ENCODE results near the gene C17orf100.
A peak's percentile ranks its signal among the peaks of the same experiment; 100 is the strongest.

Gene C17orf100

DNA sequence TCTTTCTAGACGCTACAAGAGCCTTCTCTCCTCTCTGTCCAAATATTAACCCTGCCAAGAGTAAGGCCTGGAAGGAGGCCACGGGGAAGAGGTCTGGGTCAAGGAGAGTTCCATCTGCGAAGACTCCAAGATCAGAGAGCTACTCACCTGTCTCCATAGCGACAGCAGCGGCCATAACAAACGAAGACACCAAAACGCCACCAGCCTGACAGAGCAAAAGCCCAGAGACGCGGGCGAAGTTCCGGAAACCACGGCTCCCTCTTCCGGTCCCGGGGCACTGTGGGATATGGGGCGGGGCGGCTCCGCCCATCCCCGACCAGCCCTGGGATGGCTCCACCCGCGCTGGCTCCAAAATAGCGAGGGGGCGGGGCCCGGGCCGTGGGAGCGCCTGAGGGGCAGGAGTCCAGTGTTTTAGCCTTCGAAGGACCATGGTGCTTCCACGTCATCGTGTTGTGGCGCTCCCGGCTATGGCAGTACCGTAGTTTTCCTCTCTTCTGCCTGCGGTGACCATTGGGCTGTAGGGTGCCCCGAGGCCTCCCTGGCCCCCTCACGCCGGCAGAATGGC is at the start of gene C17orf100, which contains the start of gene MED31:
C17orf100 (plus strand) TSS at position 409 of the 565 bp plus-strand sequence; CDS start at position 561, 152 bp downstream.
MED31 (minus strand) TSS at position 252 of the 565 bp plus-strand sequence; CDS start at position 175, 77 bp downstream.
- peak; percentile 78 to 94 for DNase-seq

DNA sequence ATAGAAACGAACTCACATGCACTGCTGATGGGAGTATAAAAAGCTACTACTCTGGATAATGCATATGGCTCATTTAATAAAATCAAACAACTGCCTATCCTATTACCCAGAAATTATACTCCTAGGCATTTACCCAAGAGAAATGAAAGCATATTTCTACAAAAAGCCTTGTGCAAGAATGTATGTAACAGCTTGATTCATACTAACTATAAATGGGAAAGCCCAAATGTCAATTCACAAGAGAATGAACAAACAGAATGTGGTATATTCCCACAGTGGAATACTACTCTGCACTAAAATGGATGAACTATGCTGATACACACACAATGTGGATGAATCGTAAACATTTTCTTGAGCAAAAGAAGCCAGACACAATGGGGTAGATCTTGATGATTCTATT is 49.4 kb upstream of the C17orf100 start:
- DNase-seq: no peak

DNA sequence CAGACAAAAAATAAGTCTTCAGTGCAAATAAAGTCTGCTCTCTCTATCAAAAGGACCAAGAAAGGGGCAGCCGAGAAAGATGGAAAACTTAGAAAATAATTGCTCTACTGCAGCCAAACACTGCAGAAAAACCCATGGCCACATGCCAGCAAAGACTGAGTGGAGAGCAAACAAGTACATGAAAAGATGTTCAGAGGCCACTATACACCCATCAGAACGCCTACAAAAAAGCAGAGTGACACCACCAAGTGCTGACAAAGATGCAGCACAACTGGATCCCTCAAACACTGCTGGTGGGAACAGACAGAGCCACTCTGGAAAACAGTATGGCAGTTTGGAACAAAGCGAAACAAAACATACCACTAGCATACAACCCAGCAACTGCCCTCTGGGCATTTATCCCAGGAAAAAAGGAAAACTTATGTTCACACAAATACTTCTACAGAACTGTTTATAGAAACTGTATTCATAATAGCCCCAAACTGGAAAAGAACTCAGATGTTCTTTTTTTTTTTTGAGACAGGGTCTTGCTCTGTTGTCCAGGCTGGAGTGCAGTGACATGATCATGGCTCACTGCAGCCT is 47.7 kb upstream of the C17orf100 start:
- no peak for DNase-seq

DNA sequence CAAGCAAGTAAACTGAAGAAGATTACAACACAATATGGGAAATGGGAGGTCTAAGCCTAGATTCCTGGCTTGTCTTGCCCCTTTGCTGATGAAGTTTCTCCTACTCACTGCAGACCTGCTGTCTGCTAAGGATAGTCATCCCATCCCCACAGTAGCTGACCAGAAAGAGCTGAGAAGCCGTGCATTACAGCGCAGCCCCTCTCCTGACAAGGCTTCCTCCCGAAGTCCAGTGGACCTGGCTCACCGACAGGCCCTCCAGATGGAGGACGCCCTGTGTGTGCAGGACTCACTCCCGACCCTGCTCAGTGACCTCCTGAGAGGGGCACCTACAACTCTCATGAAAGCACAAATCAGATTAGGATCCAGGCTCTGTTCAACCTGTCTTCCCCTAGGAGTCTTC is 46.4 kb upstream of the C17orf100 start:
- no peak for DNase-seq

GRCh38 chr17:6608321-6608720 is 43.2 kb upstream of the C17orf100 start:
- DNase-seq: no peak

DNA sequence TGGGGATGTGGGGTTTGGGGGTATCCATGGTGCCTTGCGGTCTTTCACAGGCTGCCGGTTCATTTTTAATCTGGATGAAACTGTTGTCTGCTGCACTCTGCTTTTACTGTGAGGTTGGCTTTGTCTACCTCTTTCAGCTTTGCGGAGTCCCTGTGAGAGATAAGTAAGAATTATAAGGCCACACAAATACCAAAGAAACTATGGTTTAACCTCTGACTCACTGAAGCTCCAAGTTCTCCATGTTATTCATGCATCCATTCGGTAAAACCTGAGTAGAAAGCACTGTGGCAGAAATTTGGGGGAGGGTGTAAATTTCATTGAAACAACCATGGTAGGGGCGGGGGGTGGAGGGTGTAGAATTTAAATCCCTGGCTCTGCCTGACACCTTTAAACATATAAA is 41.6 kb upstream of the C17orf100 start:
- no peak for DNase-seq

- no peak for DNase-seq
Measured at GRCh38 chr17:6611231-6611630, 40.3 kb upstream of the C17orf100 start.

- DNase-seq: no peak
Measured at GRCh38 chr17:6623941-6624340, 27.6 kb upstream of the C17orf100 start.

GRCh38 chr17:6626616-6627015 is 24.9 kb upstream of the C17orf100 start:
- no peak for DNase-seq

- DNase-seq: no peak
Measured at GRCh38 chr17:6627019-6627418, 24.5 kb upstream of the C17orf100 start.

DNA sequence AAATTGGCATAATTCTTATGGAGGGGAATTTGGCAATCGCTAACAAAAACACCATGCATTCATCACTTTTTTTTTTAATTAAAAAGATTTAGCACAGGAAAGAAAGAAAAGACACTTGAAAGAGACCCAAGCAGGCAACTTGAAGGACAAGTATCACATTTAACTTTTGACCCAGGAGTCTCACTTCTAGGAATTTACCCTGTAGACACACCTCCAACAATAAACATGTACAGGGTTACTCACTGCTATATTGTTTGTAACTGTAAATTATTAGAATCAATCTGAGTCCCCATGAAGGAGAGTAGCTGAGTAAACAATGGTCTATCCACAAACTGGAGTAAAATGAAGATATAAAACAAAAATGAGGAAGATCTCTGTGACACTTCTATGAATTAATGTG is 21.2 kb upstream of the C17orf100 start:
- no peak for DNase-seq

DNA sequence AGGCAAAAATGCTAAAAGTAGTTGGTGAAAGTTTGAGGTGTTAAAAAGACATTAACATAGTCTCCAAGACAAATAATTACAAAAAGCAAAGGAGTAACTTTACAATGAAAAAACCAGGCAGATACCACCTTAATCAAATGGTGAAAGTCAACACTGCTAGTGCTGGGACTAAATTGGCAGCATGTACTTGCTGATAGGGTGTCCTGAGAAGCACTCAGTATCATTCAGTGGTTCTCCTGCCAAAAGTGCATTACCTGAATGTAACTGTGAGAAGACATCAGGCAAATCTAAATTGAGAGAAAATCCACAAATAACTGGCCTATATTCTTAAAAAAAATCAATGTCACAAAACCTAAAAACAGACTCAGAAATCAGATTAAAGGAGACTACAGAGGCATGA is 19.0 kb upstream of the C17orf100 start:
- DNase-seq: no peak

GRCh38 chr17:6633263-6633662 is 18.3 kb upstream of the C17orf100 start:
- DNase-seq: no peak

DNA sequence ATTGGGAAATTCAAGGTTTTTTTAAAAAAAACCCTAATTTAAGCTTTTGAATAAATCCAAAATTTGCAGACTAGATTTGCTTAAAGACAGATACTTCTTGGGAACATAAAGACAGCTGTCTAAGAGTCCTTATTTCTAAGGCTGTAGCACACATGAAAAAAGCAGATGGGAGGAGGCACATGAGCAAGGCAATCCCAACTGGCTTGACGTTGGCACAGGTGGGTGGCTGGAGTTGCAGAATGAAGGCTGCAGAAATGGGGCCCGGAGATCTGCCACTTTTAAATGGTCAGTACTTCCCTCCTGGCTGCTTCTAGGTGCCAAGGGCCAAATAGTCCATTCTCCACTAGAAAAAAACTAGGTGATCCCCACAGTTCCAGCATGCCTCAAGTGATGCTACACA is 15.5 kb upstream of the C17orf100 start:
- DNase-seq: no peak

DNA sequence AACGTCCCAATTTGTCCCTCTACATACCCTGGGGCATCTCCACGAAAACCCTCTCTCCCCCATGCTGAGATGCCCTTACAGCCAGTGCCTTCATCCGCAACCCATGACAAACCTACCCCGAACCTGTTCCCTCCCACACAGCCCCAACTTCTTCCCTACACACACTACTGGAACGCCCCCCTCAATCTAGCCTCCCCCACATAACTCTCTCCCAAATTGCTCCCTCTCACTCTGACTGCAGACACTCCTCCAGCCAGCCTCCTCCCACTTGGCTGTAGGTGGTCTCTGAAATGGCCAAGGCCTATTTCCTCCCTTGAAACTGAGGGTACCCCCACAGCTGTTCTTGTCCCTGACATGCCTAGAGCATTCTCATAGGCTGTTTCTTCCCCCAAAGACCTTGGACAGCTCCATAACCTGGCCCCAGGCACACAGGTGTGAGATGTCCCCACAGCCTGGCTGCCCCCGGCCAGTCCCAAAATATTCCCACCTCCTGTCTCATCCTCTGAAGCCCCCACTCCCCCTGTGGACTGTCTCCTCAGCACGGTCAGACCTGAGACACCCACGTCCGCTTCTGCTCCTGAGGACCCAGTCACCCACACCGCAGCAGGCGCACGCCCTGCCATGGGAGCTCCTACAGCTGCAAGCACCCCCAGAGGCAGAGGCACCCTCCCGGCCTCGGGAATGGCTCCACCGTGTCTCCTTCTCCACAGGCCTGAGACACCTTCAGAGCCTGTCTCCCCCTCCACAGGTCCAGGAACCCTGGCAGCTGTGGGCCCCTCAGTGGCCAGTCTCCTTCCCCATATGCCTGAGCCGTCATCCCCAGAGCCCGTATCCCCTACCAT is 14.7 kb upstream of the C17orf100 start:
- no peak for DNase-seq

DNA sequence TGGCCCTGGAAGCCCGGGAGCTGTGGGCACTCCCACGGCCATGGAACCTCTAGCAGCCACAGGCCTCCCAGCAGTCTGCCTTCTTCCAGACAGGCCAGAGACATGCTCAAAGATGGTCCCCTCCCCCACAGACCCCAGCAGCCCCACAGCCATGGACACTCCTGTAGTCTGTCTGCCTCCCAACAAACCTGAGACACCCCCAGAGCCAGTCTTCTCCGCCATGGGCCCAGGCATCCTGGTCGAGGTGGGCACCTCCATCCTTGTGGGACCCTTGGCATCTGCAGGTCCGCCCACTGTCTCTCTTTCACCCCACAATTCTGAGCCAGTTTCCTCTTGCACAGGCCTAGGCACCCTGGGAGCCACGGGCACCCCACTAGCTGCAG is 14.1 kb upstream of the C17orf100 start:
- no peak for DNase-seq

DNA sequence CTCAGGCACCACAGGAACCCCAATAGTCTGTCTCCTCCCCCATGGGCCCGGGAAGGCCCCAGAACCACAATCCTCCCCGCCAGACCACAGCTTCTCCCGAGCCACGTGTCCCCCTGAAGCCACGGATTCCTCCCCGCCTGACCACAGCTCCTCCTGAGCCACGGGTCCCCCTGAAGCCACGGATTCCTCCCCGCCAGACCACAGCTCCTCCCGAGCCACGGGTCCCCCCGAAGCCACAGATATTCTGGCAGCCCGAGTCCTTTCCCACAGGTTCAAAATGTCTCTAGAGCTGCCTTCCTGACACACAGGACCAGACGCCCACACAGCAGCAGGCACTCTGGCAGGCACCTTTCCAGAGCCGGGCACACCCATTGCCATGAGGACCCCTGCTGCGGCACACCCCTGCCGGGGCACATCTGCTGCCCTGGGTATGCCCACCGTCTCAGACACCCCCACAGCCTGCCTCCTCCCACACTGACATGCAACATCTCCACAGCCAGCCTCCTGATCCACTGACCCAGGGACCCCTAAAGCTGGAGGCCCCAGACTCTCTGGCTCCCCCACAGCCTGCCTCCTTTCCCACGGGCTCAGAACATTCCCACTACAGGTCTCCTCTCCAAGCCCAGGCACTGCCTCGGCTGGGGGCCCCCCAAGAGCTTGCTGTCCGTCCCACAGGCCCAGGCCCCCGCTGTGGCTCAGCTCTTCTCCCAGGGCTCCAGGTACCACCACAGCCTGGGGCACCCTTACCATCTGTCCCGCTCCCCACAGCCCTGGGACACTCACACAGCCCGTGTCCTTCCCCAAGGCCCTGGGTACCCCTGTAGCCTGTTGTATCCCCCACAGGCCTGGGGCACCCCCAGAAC is 13.3 kb upstream of the C17orf100 start:
- no peak for DNase-seq

DNA sequence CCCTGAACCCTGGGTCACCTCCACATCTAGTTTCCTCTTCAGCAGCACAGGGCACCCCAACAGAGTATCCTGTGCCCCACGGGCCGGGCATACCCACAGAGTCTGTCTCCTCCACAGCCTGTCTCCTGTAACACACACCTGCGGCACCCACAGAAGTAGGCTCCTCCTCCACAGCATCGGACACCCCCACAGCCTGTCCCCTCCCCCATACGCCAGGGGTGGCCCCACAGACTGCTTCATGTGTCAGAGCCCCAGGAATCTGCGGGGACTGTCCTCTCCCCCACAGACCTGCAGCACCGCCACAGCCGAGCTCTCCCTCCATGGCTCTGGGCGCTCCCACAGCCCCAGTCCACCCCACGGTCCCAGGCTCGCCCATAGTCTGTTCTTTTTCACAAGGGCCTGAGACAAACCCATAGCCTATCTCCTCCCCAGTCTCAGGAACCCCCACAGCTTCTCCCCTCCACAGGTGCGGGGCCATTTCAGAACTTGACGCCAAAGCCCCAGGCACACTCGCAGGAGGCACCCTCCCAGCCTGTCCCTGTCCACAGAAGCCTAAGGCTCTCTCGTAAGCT is 12.5 kb upstream of the C17orf100 start:
- no peak for DNase-seq

DNA sequence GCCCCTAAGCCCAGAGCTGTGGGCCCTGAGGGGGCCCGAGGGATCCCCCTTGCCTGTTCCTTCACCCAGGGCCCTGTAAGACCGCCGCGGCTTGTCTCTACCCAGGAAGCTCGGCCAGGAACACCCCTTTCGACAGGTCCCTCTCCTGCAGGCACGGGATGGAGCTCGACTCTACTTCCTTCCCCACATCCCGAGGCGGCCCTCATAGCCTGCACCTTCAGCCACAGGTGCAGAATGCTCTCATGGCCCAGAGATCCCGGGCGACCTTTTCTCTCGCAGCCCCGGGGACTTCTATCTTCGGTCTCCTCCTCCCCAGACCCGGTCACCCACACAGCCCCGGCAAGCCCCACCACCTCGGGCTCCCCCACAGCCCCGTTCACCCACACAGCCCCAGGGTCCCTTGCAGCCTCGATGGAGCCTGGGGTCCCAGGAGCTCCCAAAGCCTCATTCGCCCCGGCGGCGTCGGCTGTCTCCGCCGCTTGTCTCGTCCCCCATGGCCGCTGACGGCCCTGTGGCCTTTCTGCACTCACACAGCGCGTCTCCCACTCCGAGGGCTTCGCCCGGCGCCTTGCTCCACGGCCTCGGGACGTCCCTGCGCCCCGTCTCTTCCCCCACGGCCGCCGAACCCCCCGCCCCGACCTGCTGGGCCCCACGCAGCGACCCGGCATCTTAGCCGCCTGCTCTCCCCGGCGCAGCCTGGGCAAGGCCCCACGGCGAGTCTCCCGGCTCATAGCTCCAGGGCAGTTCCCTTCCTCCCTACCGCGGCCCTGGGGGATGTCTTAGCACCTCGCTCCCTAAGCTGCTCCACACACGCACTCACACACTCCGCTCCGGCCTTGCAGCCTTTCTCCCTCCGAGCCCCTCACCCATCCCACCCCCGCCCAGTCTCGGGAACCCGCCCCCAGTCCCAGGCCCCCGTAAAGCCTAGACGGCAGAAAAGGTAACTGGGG is 11.7 kb upstream of the C17orf100 start:
- DNase-seq: no peak

DNA sequence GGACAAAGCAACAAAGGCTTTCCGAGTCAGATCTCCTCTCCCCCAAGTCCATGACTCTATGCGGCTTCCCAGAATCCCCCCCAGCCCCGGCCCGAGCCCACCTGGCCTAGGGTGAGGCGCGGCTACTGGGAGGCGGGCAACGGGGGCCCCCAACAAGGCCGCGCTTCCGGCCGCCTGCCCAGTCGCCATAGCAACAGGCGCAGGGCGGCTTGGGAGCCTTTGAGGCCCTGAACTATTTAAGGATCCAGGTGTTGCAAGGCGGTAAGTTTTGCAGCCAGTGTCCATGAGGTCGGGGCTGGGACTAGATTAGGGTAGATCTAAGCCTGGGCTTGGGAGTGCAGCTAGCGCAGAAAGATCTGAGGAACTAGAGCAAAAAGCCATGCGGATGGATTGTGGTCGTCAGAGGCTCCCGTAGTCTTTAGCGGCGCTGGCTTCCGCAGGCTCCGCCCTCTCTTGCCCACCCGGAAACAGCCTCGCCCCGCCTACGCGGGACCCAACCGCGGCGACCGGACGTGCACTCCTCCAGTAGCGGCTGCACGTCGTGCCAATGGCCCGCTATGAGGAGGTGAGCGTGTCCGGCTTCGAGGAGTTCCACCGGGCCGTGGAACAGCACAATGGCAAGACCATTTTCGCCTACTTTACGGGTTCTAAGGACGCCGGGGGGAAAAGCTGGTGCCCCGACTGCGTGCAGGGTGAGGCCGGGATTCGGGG is 10.9 kb upstream of the C17orf100 start, which contains the start of the genes KIAA0753 and TXNDC17:
KIAA0753 (minus strand) TSS at position 176 of the 711 bp plus-strand sequence. CDS start 5,608 bp downstream, outside the sequence.
TXNDC17 (plus strand) TSS at position 525 of the 711 bp plus-strand sequence; CDS start at position 548, 23 bp downstream.
- DNase-seq: peak; percentile 87

Measured in hippocampal formation (tissue), 2 donors.